Ishikawa (cell line): ENCODE data around the gene DPYSL4.

Experiments used
- CEBPB ChIP-seq: IDR thresholded peaks from 2 replicates; pipeline ENCODE4 v1.6.1; 2012
- CREB1 ChIP-seq: IDR thresholded peaks from 2 replicates; pipeline ENCODE4 v1.6.1; 2012; ENCODE audit warnings: low read depth
- EGR1 ChIP-seq: IDR thresholded peaks from 2 replicates; pipeline ENCODE4 v1.6.1; 2012
- EP300 ChIP-seq: IDR thresholded peaks from 2 replicates; pipeline ENCODE4 v1.6.1; 2012; ENCODE audit warnings: borderline replicate concordance
- MAX ChIP-seq: IDR thresholded peaks from 2 replicates; pipeline ENCODE4 v1.6.1; 2012
- NFIC ChIP-seq: IDR thresholded peaks from 2 replicates; pipeline ENCODE4 v1.6.1; 2012
- RAD21 ChIP-seq: IDR thresholded peaks from 2 replicates; pipeline ENCODE4 v1.6.1; 2012; ENCODE audit warnings: low read depth
- TAF1 ChIP-seq: IDR thresholded peaks from 2 replicates; pipeline ENCODE4 v1.6.1; 2012; ENCODE audit warnings: low read depth, mild to moderate bottlenecking
- TEAD4 ChIP-seq: IDR thresholded peaks from 2 replicates; pipeline ENCODE4 v1.6.1; 2012
- YY1 ChIP-seq: IDR thresholded peaks from 2 replicates; pipeline ENCODE4 v1.6.1; 2012; ENCODE audit warnings: low read depth

DNA sequence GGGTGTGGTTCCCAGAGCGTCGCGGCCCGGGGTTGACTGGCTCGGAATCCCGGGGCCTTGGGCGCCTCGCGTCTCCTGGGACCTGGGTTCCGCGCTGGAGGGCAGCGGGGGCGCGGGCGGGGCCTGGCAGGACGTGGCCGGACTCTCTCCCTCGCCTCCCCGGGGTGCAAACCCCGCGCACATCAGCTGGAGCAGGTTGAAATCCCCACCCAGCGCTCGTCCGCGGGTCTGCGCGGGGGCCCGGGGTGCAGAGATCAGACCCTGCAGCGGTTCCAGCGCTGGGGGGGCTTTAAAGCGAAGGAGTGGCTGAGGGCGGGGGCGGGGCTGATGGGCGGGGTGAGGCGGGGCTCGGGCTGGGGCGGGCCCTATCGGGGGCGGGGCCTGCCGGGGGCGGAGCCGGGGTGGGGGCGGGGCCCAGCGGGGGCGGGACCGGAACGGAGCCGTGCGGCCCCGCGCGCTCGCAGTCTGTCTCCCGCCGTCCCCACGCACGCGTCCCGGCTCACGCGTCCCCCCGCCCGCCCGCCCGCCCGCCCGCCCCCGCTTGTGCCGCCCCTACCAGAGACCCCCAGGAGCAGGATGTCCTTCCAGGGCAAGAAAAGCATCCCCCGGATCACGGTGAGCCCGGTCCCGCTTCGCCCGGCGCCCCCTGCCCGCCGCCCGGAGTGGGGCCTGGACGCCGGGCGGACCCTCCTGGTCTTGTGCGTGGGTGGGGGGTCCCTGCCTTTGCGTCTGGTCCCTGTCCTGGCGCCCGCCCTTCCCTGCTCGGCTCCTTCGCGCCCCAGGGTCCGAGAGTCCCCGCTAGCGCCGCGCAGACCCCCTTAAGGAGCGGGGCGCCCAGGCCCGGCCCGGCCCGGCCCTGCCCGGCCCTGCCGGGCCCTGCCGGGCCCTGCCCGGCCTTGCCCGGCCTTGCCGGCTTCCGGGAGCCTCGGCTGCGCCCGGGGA lies at the start of gene DPYSL4:
- no peak for TF ChIP-seq EP300
- no peak for TF ChIP-seq EGR1
- no peak for TF ChIP-seq RAD21
- TF ChIP-seq YY1: no peak
- TF ChIP-seq TAF1: no peak
- no peak for TF ChIP-seq TEAD4
- TF ChIP-seq CREB1: no peak
- TF ChIP-seq NFIC: no peak
- TF ChIP-seq CEBPB: no peak
- 0 out of 2 replicates have a peak, but pooled peaks have one; percentile 24 for TF ChIP-seq MAX
